H1 (cell line): ENCODE results near the gene CELSR3. TPM values are rescaled to one million over a fixed set of nuclear protein-coding genes. Genes with fewer than 3 reads are reported as not detected.

ENCODE experiments used
- CTCF ChIA-PET: fragments of 300-600 bp; sonication (Branson Sonifier 250); formaldehyde crosslinking; loops from one replicate; lab custom pipeline; 2021; ENCODE audit not compliant: partially characterized antibody; lab: Charles Lee
- POLR2A ChIA-PET: fragments of 300-600 bp; sonication (Branson Sonifier 250); formaldehyde crosslinking; loops from one replicate; lab custom pipeline; 2021; ENCODE audit warnings: inconsistent platforms; ENCODE audit not compliant: partially characterized antibody; lab: Charles Lee
- DNase-seq, 2 experiments: peaks; one replicate each; pipeline versions ENCODE4 v3.0.0 to v3.0.0-alpha.2; 2010 to 2022; ENCODE audit warnings: low spot score in 2 of 2, low read depth in 1 of 2, mixed read lengths in 1 of 2
- FAIRE-seq: peaks from 2 replicates; lab custom pipeline; 2011; peaks lifted over from hg19 to GRCh38; lab: Jason Lieb, UNC
- H2AFZ ChIP-seq: 2 replicates; pipeline ENCODE4 v1.8.1; 2012; ENCODE audit warnings: low read length, inconsistent platforms
- H2AK5ac ChIP-seq: 2 replicates; pipeline ENCODE4 v1.6.1; 2013; ENCODE audit warnings: low read depth, low read length
- H2BK120ac ChIP-seq: replicated peaks from 2 replicates; pipeline ENCODE3; 2013; ENCODE audit warnings: low read depth, low read length, inconsistent platforms
- H2BK12ac ChIP-seq: 2 replicates; pipeline ENCODE4 v1.6.1; 2013; ENCODE audit warnings: low read depth, low read length
- H2BK15ac ChIP-seq: 2 replicates; pipeline ENCODE4 v1.6.1; 2013; ENCODE audit warnings: low read length
- H2BK20ac ChIP-seq: 2 replicates; pipeline ENCODE4 v1.6.1; 2013; ENCODE audit warnings: low read length
- H2BK5ac ChIP-seq: 2 replicates; pipeline ENCODE4 v1.6.1; 2013; ENCODE audit warnings: low read depth, low read length
- H3K14ac ChIP-seq: 2 replicates; pipeline ENCODE4 v1.6.1; 2013; ENCODE audit warnings: inconsistent platforms; ENCODE audit not compliant: insufficient read length
- H3K18ac ChIP-seq: 2 replicates; pipeline ENCODE4 v1.6.1; 2013; ENCODE audit warnings: low read length; ENCODE audit errors: extremely low read depth
- H3K23ac ChIP-seq: 2 replicates; pipeline ENCODE4 v1.6.1; 2013; ENCODE audit warnings: inconsistent platforms; ENCODE audit not compliant: insufficient read length
- H3K23me2 ChIP-seq: 2 replicates; pipeline ENCODE4 v1.6.1; 2013; ENCODE audit warnings: low read depth, low read length
- H3K27ac ChIP-seq: 2 replicates; pipeline ENCODE4 v1.6.1; 2011; ENCODE audit warnings: low read depth, low read length, inconsistent platforms
- H3K27me3 ChIP-seq, 4 experiments: replicated peaks in 1 of 4; 1 replicate in 1 of 4; 2 replicates in 3 of 4; pipeline versions ENCODE4 v1.6.1 to v1.8.1; 2011 to 2013; ENCODE audit warnings: low read length in 3 of 4, mild to moderate bottlenecking in 3 of 4, inconsistent platforms in 2 of 4, mixed read lengths in 2 of 4, moderate library complexity in 1 of 4; ENCODE audit not compliant: control insufficient read depth in 3 of 4, insufficient read depth in 3 of 4; ENCODE audit errors: extremely low read depth in 1 of 4
- H3K36me3 ChIP-seq, 4 experiments: 2 replicates each; pipeline versions ENCODE4 v1.6.1 to v1.8.1; 2011 to 2013; ENCODE audit warnings: mild to moderate bottlenecking in 4 of 4, low read length in 3 of 4, moderate library complexity in 2 of 4, control low read depth in 1 of 4, inconsistent platforms in 1 of 4; ENCODE audit not compliant: insufficient read depth in 4 of 4, control insufficient read depth in 2 of 4
- H3K4ac ChIP-seq: replicated peaks from 2 replicates; pipeline ENCODE3; 2013; ENCODE audit warnings: low read length, low read depth, mixed read lengths, inconsistent platforms; ENCODE audit not compliant: insufficient read length
- H3K4me1 ChIP-seq, 4 experiments: replicated peaks in 1 of 4; 1 replicate in 1 of 4; 2 replicates in 3 of 4; pipeline versions ENCODE4 v1.6.1 to v1.8.1; 2011 to 2013; ENCODE audit warnings: low read length in 3 of 4, inconsistent platforms in 2 of 4, mixed read lengths in 1 of 4; ENCODE audit not compliant: insufficient read depth in 4 of 4, control insufficient read depth in 3 of 4
- H3K4me2 ChIP-seq, 2 experiments: 2 replicates each; pipeline versions ENCODE4 v1.6.1 to v1.8.1; 2011 to 2013; ENCODE audit warnings: low read depth in 2 of 2, low read length in 2 of 2, control low read depth in 1 of 2, inconsistent platforms in 1 of 2, mild to moderate bottlenecking in 1 of 2; ENCODE audit not compliant: insufficient read depth in 1 of 2
- H3K4me3 ChIP-seq, 4 experiments: fragments of 200-600, 300-600 bp in 1 of 4; sonication (generic), shearing (Covaris generic), sonication (Bioruptor Twin) in 1 of 4; 2 replicates each; pipeline versions ENCODE4 v1.5.1 to v1.8.1; 2011 to 2016; ENCODE audit warnings: low read length in 4 of 4, low read depth in 3 of 4, control low read depth in 2 of 4, inconsistent platforms in 2 of 4, mild to moderate bottlenecking in 2 of 4, mixed read lengths in 1 of 4, moderate library complexity in 1 of 4; ENCODE audit not compliant: insufficient read depth in 2 of 4; ENCODE audit errors: extremely low read depth in 1 of 4
- H3K56ac ChIP-seq: replicated peaks from 2 replicates; pipeline ENCODE3; 2013; ENCODE audit warnings: low read depth, mild to moderate bottlenecking, mixed read lengths, low read length, inconsistent platforms; ENCODE audit not compliant: insufficient read length
- H3K79me1 ChIP-seq: 2 replicates; pipeline ENCODE4 v1.6.1; 2013; ENCODE audit warnings: low read depth, low read length, control low read depth
- H3K79me2 ChIP-seq, 2 experiments: 2 replicates each; pipeline versions ENCODE4 v1.6.1 to v1.8.1; 2012 to 2013; ENCODE audit warnings: low read length in 2 of 2, mild to moderate bottlenecking in 2 of 2, inconsistent platforms in 1 of 2; ENCODE audit not compliant: insufficient read depth in 2 of 2, control insufficient read depth in 1 of 2
- H3K9ac ChIP-seq, 4 experiments: replicated peaks in 1 of 4; 1 replicate in 1 of 4; 2 replicates in 3 of 4; pipeline versions ENCODE4 v1.6.1 to v1.8.1; 2011 to 2013; ENCODE audit warnings: low read depth in 3 of 4, low read length in 3 of 4, control low read depth in 2 of 4, mild to moderate bottlenecking in 2 of 4, moderate library complexity in 2 of 4, inconsistent platforms in 1 of 4; ENCODE audit errors: extremely low read depth in 1 of 4
- H3K9me3 ChIP-seq, 2 experiments: 2 replicates each; pipeline versions ENCODE4 v1.6.1 to v1.8.1; 2012 to 2013; ENCODE audit warnings: mild to moderate bottlenecking in 2 of 2, moderate library complexity in 2 of 2, control low read depth in 1 of 2, inconsistent platforms in 1 of 2, low read depth in 1 of 2, low read length in 1 of 2, mixed read lengths in 1 of 2; ENCODE audit not compliant: insufficient read depth in 2 of 2
- H4K20me1 ChIP-seq, 2 experiments: replicated peaks in 1 of 2; 2 replicates each; pipeline versions ENCODE3 to v1.8.1; 2011 to 2013; ENCODE audit warnings: inconsistent platforms in 2 of 2, low read length in 2 of 2, mild to moderate bottlenecking in 1 of 2; ENCODE audit not compliant: insufficient read depth in 2 of 2, control insufficient read depth in 1 of 2
- H4K5ac ChIP-seq: 2 replicates; pipeline ENCODE4 v1.6.1; 2013; ENCODE audit warnings: low read length, low read depth, mixed read lengths, inconsistent platforms; ENCODE audit not compliant: insufficient read length
- H4K8ac ChIP-seq: 2 replicates; pipeline ENCODE4 v1.8.0; 2013; ENCODE audit warnings: mild to moderate bottlenecking, moderate library complexity, low read length, inconsistent platforms; ENCODE audit not compliant: insufficient read depth; ENCODE audit errors: extremely low read depth
- H4K91ac ChIP-seq: replicated peaks from 2 replicates; pipeline ENCODE3; 2013; ENCODE audit warnings: low read length, mixed read lengths, inconsistent platforms; ENCODE audit not compliant: insufficient read length
- GTF2F1 ChIP-seq: IDR thresholded peaks from 2 replicates; pipeline ENCODE4 v1.6.1; 2012; ENCODE audit warnings: low read depth, low read length, improper control_type of control experiment, borderline replicate concordance
- JUN ChIP-seq: IDR thresholded peaks from 2 replicates; pipeline ENCODE4 v1.6.1; 2011; ENCODE audit warnings: low read depth, mild to moderate bottlenecking, improper control_type of control experiment, low read length
- KDM5A ChIP-seq: fragments of 200-600 bp; IDR thresholded peaks from 2 replicates; pipeline ENCODE4 v1.7.1; 2012; ENCODE audit warnings: mild to moderate bottlenecking, low read length, inconsistent platforms, mixed read lengths
- PHF8 ChIP-seq: fragments of 200-600 bp; sonication (generic); conservative IDR thresholded peaks from 2 replicates; pipeline ENCODE4 v1.7.1; 2012; ENCODE audit warnings: low read depth, mild to moderate bottlenecking, inconsistent platforms, low read length, moderate library complexity
- POLR2A ChIP-seq, 2 experiments: IDR thresholded peaks; 1 replicate in 1 of 2; 2 replicates in 1 of 2; pipeline ENCODE4 v1.6.1; 2011; ENCODE audit warnings: low read depth in 2 of 2, low read length in 2 of 2, mild to moderate bottlenecking in 2 of 2; ENCODE audit errors: control extremely low read depth in 1 of 2
- POU5F1 ChIP-seq: IDR thresholded peaks from 2 replicates; pipeline ENCODE4 v1.6.1; 2011; ENCODE audit warnings: low read depth, mild to moderate bottlenecking, low read length, moderate library complexity
- RBBP5 ChIP-seq: IDR thresholded peaks from 2 replicates; pipeline ENCODE4 v1.7.1; 2012; ENCODE audit warnings: low read depth, mild to moderate bottlenecking, inconsistent platforms, low read length, moderate library complexity, borderline replicate concordance
- RXRA ChIP-seq: IDR thresholded peaks from 2 replicates; pipeline ENCODE4 v1.6.1; 2011; ENCODE audit warnings: low read depth, mild to moderate bottlenecking, low read length, moderate library complexity; ENCODE audit not compliant: insufficient read depth
- SIX5 ChIP-seq: IDR thresholded peaks from 2 replicates; pipeline ENCODE4 v1.6.1; 2011; ENCODE audit warnings: mild to moderate bottlenecking, low read depth, low read length
- TBP ChIP-seq: IDR thresholded peaks from 2 replicates; pipeline ENCODE4 v1.6.1; 2011; ENCODE audit warnings: low read depth, low read length, improper control_type of control experiment
- WGBS, 2 experiments: shearing (Covaris generic) in 1 of 2; methylation state at CpG; one replicate each; pipeline versions ENCODE4 v1.1.6 to v1.1.7; 2013 to 2015; ENCODE audit warnings: low lambda C conversion rate in 2 of 2, mixed read lengths in 2 of 2, inconsistent platforms in 1 of 2, low coverage in 1 of 2, missing lambda C conversion rate in 1 of 2; ENCODE audit not compliant: insufficient replicate concordance in 2 of 2, insufficient coverage in 1 of 2, insufficient read length in 1 of 2; ENCODE audit errors: extremely low coverage in 1 of 2, missing lambda C conversion rate in 1 of 2; 5-methylcytosine and 5-hydroxymethylcytosine counted together
- polyA plus RNA-seq, 7 experiments: library from polyadenylated mRNA; depleted of rRNA in 3 of 7; stranded (reverse) in 5 of 7; unstranded in 2 of 7; fragments of >200 nt in 5 of 7; fragments of 200-250 nt in 2 of 7; gene quantifications; 1 replicate in 5 of 7; 2 replicates in 1 of 7; 4 replicates in 1 of 7; pipeline versions ENCODE4 v1.2.1 to v1.2.3, GENCODE V29; 2011 to 2013; ENCODE audit warnings: missing spikeins in 2 of 7, mixed read lengths in 2 of 7
- total RNA-seq: library from RNA; stranded (reverse); fragmentation: NEBNext Ultra II Directional; extraction: Animal tissue kit (Norgen Biotek cat#: 25700); gene quantifications from 2 replicates; pipeline ENCODE4 v1.2.1, GENCODE V29; 2021
- TF ChIP-seq, protein P1 (sequence below): IDR thresholded peaks from 2 replicates; pipeline ENCODE4 v1.6.1; 2011; ENCODE audit warnings: low read length, improper control_type of control experiment
- TF ChIP-seq, protein P2 (sequence below): IDR thresholded peaks from 2 replicates; pipeline ENCODE4 v1.6.1; 2011; ENCODE audit warnings: low read depth, mild to moderate bottlenecking, low read length; ENCODE audit not compliant: insufficient read depth

CELSR3 gene
- total and polyA plus RNA-seq, 2 of the 8 experiments (the other 6 are each of a cell fraction or from before 2014, with no cell fraction given), result 11.6 to 29.5 TPM

DNA sequence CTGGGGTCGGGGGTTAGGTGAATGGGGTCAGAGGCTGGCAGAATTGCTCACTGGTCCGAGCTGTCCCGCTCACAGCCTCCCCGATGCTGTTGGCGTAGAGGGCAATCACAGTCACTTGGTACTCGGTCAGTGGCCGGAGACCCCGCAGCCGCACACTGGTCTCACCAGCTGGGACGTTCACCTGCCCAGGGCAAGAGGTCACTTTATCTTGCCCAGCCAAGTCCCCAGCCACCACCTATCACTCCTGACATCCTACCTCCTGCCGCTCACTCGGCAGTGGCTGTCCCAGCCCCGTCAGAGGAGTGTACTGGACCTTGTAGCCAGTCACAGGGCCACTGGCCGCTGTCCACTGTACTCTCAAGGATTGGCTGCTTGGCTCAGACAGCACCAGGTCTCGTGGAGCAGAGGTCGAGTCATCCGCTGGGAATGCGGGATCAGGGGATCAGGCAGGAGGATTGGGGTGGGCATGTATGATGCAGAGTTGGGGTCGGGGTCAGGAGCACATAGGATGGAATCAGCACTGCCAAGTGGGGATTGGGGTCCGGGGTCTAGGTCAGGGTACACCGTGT, 70.1 kb downstream of the CELSR3 start:
- H4K8ac ChIP-seq, result no peak overlapping the region; the same call in 1 of the 2 replicates
- no peak overlapping the region for H3K4me3 ChIP-seq
- H3K56ac ChIP-seq, result no peak overlapping the region
- H3K27me3 ChIP-seq, result peaks cover 0 to 6% (median 0%) of the 10 kb centered on the region in 4 experiments; a peak in 4 of 7 replicates
- H3K18ac ChIP-seq, result no peak overlapping the region
- H3K9ac ChIP-seq, result no peak overlapping the region; a peak in 1 of 7 replicates
- H4K91ac ChIP-seq, result no peak overlapping the region
- no peak for DNase-seq
- H2BK5ac ChIP-seq, result no peak overlapping the region
- no peak overlapping the region for H3K27ac ChIP-seq
- H3K4me2 ChIP-seq, result no peak overlapping the region
- H3K23me2 ChIP-seq, result peaks cover 1% of the 10 kb centered on the region; the same call in 1 of the 2 replicates
- H3K4ac ChIP-seq, result no peak overlapping the region
- CTCF ChIA-PET, result interaction anchor here (0.8 to 1.4 kb wide), 3 partner anchors 32 to 43 kb away, joined by 3 to 4 read pairs (median 4); partner anchors contain the start of gene SLC26A6
- 94% methylated on average over 20 of the region's 21 CpGs; no CpG with 5 or more reads in 1 of the 2 experiments for WGBS, 2 experiments
- no peak overlapping the region for H2AK5ac ChIP-seq
- FAIRE-seq, result no peak
- no peak overlapping the region for H2BK120ac ChIP-seq
- no peak overlapping the region for H2BK20ac ChIP-seq
- H3K79me2 ChIP-seq, result no peaks in the 10 kb centered on the region
- H2AFZ ChIP-seq, result no peak overlapping the region
- POLR2A ChIA-PET, result interaction anchor here (0.7 to 1.6 kb wide), 4 partner anchors 11 to 71 kb away, joined by 3 to 5 read pairs (median 3); partner anchors contain the start of gene SLC26A6
- H3K36me3 ChIP-seq, result no peaks in the 10 kb centered on the region
- H3K23ac ChIP-seq, result no peak overlapping the region
- H3K9me3 ChIP-seq, result no peaks in the 10 kb centered on the region
- no peak overlapping the region for H2BK15ac ChIP-seq
- peaks cover 0 to 11% of the 10 kb centered on the region in 2 experiments for H4K20me1 ChIP-seq
- no peak overlapping the region for H4K5ac ChIP-seq
- H2BK12ac ChIP-seq, result no peak overlapping the region
- H3K4me1 ChIP-seq, result peaks cover 3 to 23% (median 15%) of the 10 kb centered on the region in 4 experiments; a peak in 6 of 7 replicates
- H3K79me1 ChIP-seq, result no peaks in the 10 kb centered on the region
- H3K14ac ChIP-seq, result no peak overlapping the region
- no peak for TF ChIP-seq SIX5
- TF ChIP-seq, protein P1, sequence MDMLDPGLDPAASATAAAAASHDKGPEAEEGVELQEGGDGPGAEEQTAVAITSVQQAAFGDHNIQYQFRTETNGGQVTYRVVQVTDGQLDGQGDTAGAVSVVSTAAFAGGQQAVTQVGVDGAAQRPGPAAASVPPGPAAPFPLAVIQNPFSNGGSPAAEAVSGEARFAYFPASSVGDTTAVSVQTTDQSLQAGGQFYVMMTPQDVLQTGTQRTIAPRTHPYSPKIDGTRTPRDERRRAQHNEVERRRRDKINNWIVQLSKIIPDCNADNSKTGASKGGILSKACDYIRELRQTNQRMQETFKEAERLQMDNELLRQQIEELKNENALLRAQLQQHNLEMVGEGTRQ, result no peak
- TF ChIP-seq JUN, result no peak
- no peak for TF ChIP-seq PHF8
- no peak for TF ChIP-seq POLR2A (IDR thresholded peaks at IDR 0.05; ENCODE audit: control extremely low read depth in 1 of 2, low read depth in 2 of 2, low read length in 2 of 2)
- no peak for TF ChIP-seq RBBP5
- TF ChIP-seq KDM5A, result no peak
- no peak for TF ChIP-seq TBP
- no peak for TF ChIP-seq POU5F1
- TF ChIP-seq RXRA, result no peak
- TF ChIP-seq, protein P2, sequence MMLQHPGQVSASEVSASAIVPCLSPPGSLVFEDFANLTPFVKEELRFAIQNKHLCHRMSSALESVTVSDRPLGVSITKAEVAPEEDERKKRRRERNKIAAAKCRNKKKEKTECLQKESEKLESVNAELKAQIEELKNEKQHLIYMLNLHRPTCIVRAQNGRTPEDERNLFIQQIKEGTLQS, result no peak
- TF ChIP-seq GTF2F1, result no peak
